ENCODE results near the gene STIL. TPM values are rescaled to one million over a fixed set of nuclear protein-coding genes. Genes with fewer than 3 reads are reported as not detected.

The STIL gene
- total RNA-seq, 2 experiments from 2014 or later: 28.0 to 28.2 TPM

DNA sequence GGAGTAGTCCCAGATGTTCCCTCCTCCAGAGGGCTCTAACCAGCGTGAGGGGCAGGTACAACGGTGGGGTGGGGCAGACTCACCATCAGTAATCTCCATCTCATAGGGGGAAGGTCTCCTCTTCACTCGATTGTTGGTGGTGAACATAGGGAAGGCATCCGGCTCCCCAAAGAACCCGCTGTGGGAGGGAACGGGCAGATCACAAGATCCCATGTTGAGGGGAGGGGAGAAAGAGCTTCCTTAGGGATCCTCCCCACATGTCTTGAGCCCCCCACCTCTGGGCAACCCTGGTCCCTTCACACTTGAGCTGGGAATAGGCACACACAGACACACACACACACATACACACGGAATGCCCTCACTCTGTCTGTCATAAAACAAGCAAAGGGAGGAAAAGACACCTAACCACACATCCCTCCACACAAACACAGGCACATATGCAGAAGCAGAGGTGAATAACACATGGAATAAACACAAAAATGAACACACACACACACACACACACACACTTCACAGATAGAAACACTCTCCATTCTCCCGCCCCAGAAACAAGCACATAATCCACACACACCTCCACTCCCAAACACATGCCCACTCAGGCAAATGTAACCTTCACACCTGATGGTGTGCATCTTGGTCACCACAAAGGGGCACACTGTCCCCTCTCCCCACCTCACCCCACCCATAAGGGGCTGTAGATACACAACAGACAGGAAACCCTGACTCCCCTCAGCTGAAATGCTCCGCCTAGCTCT is 89.8 kb downstream of the STIL start:
- Mint-ChIP-seq H3K9me3 (no peaks in the 10 kb centered on the region), H3K4me1 (peaks cover 4% of the 10 kb centered on the region), H3K27me3 (peaks cover 34% of the 10 kb centered on the region), H3K4me3 (no peak overlapping the region), H3K36me3 (no peaks in the 10 kb centered on the region), H3K27ac (no peak overlapping the region)
- no peak for DNase-seq

- H3K9me3 Mint-ChIP-seq: no peaks in the 10 kb centered on the region
- H3K27ac Mint-ChIP-seq: no peak overlapping the region
- H3K36me3 Mint-ChIP-seq: no peaks in the 10 kb centered on the region
- no peak overlapping the region for H3K4me3 Mint-ChIP-seq
- no peak for DNase-seq
- H3K4me1 Mint-ChIP-seq: peaks cover 2% of the 10 kb centered on the region
- H3K27me3 Mint-ChIP-seq: peaks cover 28% of the 10 kb centered on the region
Observed at GRCh38 chr1:47223174-47223920, 90.6 kb downstream of the STIL start.

DNA sequence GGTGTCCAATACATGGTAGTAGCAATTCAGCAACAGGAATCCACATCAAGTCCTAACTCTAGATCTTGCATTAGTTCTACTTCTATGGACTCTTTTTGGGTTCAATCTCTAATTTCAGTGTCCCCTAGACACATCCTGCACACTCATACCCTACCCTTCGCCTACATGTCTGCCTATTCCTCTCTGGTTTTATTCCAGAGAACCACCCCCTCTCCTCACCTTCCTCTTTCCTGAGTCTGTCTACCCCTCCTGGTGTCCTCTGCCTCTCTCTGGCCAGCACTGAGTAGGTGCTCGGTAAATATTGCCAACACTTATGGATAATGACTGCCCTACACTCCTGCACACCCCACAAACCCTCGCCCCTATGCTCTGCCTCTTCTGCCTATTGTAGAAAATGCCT is 91.5 kb downstream of the STIL start:
- no peak for DNase-seq
- Mint-ChIP-seq H3K27ac (no peak overlapping the region), H3K4me1 (peaks cover 2% of the 10 kb centered on the region), H3K4me3 (no peak overlapping the region), H3K27me3 (peaks cover 19% of the 10 kb centered on the region), H3K9me3 (no peaks in the 10 kb centered on the region), H3K36me3 (no peaks in the 10 kb centered on the region)

DNA sequence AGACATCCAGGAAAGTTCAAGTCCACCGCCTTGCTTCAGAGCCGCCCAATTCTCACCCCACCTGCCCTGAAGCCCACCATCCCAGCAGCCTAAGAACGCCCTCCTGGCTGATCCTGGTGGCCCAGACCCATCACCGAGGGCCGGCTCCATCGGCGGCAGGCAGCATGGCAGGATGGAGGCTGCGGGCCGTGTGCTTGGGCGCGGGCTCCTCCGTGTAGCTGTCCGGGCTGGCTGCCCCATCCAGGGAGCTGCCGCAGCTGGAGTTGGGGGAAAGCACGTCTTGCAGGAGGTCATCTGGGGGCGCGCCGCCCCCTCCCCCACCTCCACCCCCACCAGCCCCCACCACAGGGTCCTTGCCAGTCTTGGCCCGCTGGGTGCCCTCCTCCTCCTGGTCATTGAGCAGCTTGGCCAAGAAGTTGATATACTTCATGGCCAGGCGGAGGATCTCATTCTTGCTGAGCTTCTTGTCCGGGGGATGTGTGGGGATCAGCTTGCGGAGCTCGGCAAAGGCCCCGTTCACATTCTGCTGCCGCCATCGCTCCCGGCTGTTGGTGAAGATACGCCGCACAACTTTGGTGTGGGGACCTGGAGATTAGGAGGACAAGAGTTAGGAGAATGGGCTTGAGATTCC is 94.2 kb downstream of the STIL start:
- H3K27me3 Mint-ChIP-seq: no peaks in the 10 kb centered on the region
- no peak overlapping the region for H3K4me3 Mint-ChIP-seq
- H3K4me1 Mint-ChIP-seq: no peaks in the 10 kb centered on the region
- H3K27ac Mint-ChIP-seq: no peak overlapping the region
- DNase-seq: no peak
- no peaks in the 10 kb centered on the region for H3K36me3 Mint-ChIP-seq
- H3K9me3 Mint-ChIP-seq: no peaks in the 10 kb centered on the region

- Mint-ChIP-seq H3K27me3 (no peaks in the 10 kb centered on the region), H3K4me3 (no peak overlapping the region), H3K36me3 (no peaks in the 10 kb centered on the region), H3K4me1 (no peaks in the 10 kb centered on the region), H3K27ac (no peak overlapping the region), H3K9me3 (no peaks in the 10 kb centered on the region)
- DNase-seq: no peak
Observed at GRCh38 chr1:47219001-47219400, 94.9 kb downstream of the STIL start.

GRCh38 chr1:47216278-47217059 is 97.5 kb downstream of the STIL start:
- Mint-ChIP-seq H3K4me1 (no peaks in the 10 kb centered on the region), H3K27ac (no peak overlapping the region), H3K36me3 (no peaks in the 10 kb centered on the region), H3K9me3 (no peaks in the 10 kb centered on the region), H3K4me3 (no peak overlapping the region), H3K27me3 (peaks cover 6% of the 10 kb centered on the region)
- no peak for DNase-seq

- Mint-ChIP-seq H3K4me1 (no peaks in the 10 kb centered on the region), H3K27ac (no peak overlapping the region), H3K9me3 (no peaks in the 10 kb centered on the region)
Observed at GRCh38 chr1:47215713-47216112, 98.2 kb downstream of the STIL start.

DNA sequence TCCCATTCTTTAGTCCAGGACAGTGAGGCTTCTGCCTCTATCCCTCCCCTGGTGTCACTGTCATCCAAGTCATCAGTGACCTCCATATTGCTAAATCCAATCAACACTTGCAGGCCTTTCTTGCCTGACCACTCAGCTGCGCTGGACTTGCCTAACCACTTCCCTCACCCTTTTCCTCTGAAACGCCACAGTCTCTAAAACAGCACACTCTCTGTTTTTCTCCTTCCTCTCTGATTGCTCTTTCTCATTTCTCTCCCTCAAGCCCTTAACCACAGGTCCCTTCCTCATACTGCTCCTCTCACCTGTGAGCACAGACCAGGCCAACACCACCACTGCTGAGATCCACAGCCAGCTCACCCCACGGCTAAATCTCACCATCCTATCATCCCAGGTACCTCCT is 99.4 kb downstream of the STIL start:
- Mint-ChIP-seq H3K4me3 (no peak overlapping the region), H3K27ac (no peak overlapping the region), H3K4me1 (no peaks in the 10 kb centered on the region), H3K9me3 (no peaks in the 10 kb centered on the region), H3K27me3 (peaks cover 11% of the 10 kb centered on the region), H3K36me3 (no peaks in the 10 kb centered on the region)
- DNase-seq: no peak

More at GRCh38 chr1:47215713-47216112, 98.2 kb downstream of the STIL start:
- DNase-seq: no peak
- H3K36me3 Mint-ChIP-seq: no peaks in the 10 kb centered on the region
- H3K27me3 Mint-ChIP-seq: peaks cover 6% of the 10 kb centered on the region
- H3K4me3 Mint-ChIP-seq: no peak overlapping the region

GRCh38 chr1:47213230-47213963 is 100.5 kb downstream of the STIL start:
- Mint-ChIP-seq H3K4me3 (no peak overlapping the region), H3K36me3 (no peaks in the 10 kb centered on the region), H3K9me3 (no peaks in the 10 kb centered on the region), H3K27me3 (peaks cover 14% of the 10 kb centered on the region), H3K27ac (no peak overlapping the region), H3K4me1 (no peaks in the 10 kb centered on the region)
- no peak for DNase-seq

DNA sequence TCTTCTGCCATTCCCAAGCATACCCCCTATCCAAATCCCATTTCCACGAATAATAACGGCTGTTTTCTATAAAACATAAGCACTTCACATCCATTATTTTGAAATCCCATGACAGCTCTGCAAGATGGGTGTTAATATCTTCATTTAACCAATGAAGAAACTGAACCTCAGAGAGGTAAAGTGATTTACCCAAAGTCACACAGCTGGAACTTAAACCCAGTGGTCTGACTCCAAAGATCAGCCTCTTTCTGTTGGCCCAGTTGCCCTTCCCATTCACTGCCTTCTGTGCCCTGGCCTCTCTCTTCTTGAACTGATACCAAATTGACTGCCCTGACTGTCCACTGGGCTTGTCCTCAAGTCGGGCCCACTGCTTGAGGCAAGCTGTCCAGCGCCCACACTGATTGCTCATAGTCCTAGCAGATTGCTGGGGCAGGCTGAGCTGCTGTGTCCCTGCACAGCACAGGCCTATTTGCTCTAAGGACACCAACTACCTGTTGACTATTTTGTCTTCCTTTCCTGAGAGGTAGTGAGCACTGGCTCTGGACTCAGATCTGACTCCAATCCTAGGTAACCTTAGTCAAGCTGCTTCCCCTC is 101.2 kb downstream of the STIL start:
- no peak for DNase-seq
- H3K36me3 Mint-ChIP-seq: no peaks in the 10 kb centered on the region
- H3K27ac Mint-ChIP-seq: no peak overlapping the region
- peaks cover 14% of the 10 kb centered on the region for H3K27me3 Mint-ChIP-seq
- no peak overlapping the region for H3K4me3 Mint-ChIP-seq
- H3K9me3 Mint-ChIP-seq: no peaks in the 10 kb centered on the region
- H3K4me1 Mint-ChIP-seq: no peaks in the 10 kb centered on the region

DNA sequence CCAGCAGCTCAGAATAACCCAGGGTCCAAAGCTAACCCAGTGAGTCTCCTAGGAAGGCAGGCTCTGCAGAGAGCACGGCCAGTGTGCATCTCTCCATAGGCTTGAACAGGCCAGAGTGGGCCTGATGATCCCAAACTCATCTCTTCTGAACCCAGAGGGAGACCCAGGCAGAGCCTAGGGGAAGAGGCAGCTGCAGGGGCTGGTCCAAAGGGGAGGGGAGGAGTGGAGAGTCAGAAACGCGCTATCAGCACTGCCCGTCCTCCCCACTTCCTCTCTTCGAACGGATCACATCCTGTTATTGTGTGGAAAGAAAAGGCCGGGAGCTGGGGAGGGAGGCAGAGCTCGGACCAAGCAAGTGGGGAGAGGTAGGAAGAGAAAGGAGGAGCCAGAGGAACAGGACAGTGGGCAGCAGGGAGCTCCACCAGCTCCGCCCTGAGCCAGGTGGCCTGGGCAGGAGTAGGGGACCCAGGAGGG is 102.1 kb downstream of the STIL start:
- H3K9me3 Mint-ChIP-seq: no peaks in the 10 kb centered on the region
- H3K27me3 Mint-ChIP-seq: peaks cover 14% of the 10 kb centered on the region
- no peak for DNase-seq
- H3K27ac Mint-ChIP-seq: no peak overlapping the region
- no peaks in the 10 kb centered on the region for H3K4me1 Mint-ChIP-seq
- no peaks in the 10 kb centered on the region for H3K36me3 Mint-ChIP-seq
- no peak overlapping the region for H3K4me3 Mint-ChIP-seq

- Mint-ChIP-seq H3K36me3 (no peaks in the 10 kb centered on the region), H3K4me1 (no peaks in the 10 kb centered on the region), H3K27me3 (peaks cover 14% of the 10 kb centered on the region)
Observed at GRCh38 chr1:47210666-47211065, 103.3 kb downstream of the STIL start.

GRCh38 chr1:47209725-47210325 is 104.1 kb downstream of the STIL start:
- H3K36me3 Mint-ChIP-seq: no peaks in the 10 kb centered on the region
- no peaks in the 10 kb centered on the region for H3K4me1 Mint-ChIP-seq
- DNase-seq: no peak
- H3K9me3 Mint-ChIP-seq: no peaks in the 10 kb centered on the region
- no peak overlapping the region for H3K4me3 Mint-ChIP-seq
- H3K27me3 Mint-ChIP-seq: peaks cover 14% of the 10 kb centered on the region
- no peak overlapping the region for H3K27ac Mint-ChIP-seq

More at GRCh38 chr1:47210666-47211065, 103.3 kb downstream of the STIL start:
- Mint-ChIP-seq H3K27ac (no peak overlapping the region), H3K4me3 (no peak overlapping the region), H3K9me3 (no peaks in the 10 kb centered on the region)
- no peak for DNase-seq

DNA sequence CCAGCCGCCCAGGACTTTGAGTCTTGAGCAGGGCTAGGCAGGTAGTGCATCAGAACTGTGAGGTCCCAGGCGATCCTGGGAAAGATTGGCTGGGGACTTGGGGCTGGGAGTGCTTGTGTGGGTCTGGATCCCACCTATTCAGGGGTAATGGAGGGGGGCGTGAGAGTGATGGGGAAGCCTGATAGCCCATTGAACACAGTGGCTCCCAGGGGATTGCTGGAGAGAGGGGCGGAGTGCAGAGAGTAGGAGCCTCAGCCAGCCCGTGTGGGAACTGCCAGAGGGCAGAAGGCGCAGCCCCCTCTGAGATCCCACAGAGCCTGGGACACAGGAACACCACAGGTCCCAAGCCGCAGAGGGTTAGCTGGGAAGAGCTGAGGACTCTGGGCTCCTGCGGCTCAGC is 104.9 kb downstream of the STIL start:
- H3K4me3 Mint-ChIP-seq: no peak overlapping the region
- no peaks in the 10 kb centered on the region for H3K4me1 Mint-ChIP-seq
- no peaks in the 10 kb centered on the region for H3K9me3 Mint-ChIP-seq
- no peaks in the 10 kb centered on the region for H3K36me3 Mint-ChIP-seq
- no peak overlapping the region for H3K27ac Mint-ChIP-seq
- DNase-seq: no peak
- peaks cover 22% of the 10 kb centered on the region for H3K27me3 Mint-ChIP-seq

Measured in activated naive CD8-positive, alpha-beta T cell treated with anti-CD3 and anti-CD28 coated beads for 36 hours (primary cell).